ENCODE measurements around the gene FOSL1.

DNA sequence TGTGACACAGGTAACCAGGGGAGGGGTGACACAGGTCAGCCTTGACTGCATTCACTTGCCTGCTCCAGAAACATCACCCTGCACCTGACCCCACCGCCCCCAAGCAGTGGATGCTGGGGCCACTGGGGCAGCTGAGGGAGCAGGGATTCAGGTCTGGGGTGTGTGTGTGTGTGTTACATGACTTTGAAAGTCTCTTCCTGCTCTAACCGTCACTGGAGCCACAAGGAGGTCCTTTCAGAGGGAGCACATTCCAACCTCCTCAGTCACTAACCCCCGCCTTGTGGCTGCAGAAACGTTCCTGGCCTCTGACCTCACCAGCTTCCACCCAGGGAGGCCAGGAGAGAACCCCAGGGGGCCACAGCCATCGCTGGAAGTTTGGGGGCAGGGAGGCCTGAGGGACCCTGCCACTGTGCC, 2.9 kb upstream of the FOSL1 start:
- TF ChIP-seq POLR2AphosphoS5 (IDR thresholded peaks at IDR 0.05; ENCODE audit: low read depth, low read length) (no peak), TAF1 (IDR thresholded peaks at IDR 0.05; ENCODE audit: borderline replicate concordance, low read depth, low read length) (no peak)

Data from GM12892 (cell line).